NCI-H526 (cell line): ENCODE data around the gene SIGLEC8.
"Not testable (repeated sequence)": the region's sequence is repeated elsewhere in the genome, so short reads cannot be mapped to it uniquely, and the experiment has no call there.

ENCODE experiments used
- DNase-seq, 2 experiments: peaks; one replicate each; lab custom pipeline; 2025; lab: John Stamatoyannopoulos, UW

SIGLEC8 gene

DNA sequence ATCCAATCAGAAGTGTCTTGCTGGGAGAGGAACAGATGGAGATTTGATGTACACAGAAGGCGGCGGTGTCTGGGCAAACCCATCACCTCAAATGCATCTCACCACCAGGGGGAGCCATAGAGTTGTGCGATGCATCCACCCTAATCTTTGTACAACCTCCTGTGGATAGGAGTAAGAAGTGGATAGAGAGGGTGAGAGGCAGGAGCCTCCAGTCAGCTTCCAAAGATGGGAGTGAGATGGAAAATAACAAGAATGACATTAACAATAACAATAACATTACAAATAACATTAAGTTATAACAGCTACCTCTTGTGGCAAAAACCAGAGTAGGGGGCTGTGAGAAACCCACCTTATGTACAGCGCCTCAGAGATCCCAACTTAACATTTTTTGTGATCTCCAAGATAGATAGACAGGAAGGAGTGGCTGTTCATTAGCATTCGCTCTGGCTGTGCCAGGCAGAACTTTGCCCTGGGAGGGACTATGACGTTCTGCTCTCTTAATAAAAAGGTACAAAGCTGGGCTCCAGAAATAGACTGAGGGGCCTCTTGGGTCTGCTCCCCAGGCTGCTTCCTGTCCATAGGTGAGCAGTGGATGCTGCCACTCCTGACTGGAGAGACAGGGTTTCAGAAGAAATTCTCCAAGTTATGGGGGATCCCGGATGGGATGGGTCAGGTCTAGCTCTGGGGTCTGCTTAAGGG lies 14.9 kb upstream of the SIGLEC8 start:
- DNase-seq: peak; percentile 43 to 90

DNA sequence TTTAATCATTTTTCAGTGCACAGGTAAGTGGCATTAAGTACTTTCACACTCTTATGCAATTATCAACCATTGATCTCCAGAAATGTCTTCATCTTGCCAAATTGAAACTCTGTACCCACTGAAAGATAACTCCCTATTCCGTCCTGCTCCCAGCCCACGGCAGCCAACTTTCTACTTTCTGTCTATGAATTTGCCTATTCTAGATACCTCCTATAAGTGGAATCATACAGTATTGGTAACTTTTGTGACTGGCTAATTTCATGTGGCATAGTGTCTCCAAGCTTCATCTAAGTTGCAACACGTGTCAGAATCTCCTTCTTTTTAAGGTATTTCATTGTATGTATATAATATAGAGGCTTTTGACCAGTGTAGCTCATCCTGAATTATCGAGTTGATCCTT lies 14.4 kb upstream of the SIGLEC8 start:
- no peak for DNase-seq

DNA sequence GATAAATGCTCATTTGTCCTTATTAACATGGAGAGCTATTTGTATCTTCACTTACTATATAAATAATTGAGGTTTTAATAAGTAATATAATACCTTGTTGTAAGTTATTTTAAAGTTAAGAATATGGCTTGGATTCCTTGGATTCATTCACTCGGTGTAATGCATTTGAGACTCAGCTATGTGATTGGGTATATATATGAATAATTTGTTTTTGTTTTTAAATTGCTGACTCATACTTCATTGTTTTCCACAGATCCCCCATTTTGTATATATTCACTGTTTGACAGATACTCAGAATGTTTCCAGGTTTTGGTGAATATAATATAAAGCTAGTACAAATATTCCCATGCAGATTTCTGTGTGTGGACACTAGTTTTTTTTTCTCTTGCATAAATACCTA lies 13.3 kb upstream of the SIGLEC8 start:
- no peak for DNase-seq

DNA sequence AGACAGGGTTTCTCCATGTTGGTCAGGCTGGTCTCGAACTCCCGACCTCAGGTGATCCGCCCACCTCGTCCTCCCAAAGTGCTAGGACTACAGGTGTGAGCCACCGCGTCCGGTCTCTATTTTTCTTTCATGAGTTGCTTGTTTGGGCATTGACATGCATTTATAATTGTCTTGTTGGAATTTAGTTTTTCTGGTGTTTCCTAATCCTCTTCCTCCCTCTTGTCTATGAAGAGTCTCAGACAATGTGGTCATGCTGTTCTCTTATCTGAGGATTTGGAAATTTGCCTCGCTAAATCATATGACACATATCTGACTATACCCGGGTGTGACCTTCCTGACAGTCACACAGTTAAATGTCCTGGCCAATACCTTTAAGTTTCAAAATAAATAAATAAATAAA lies 12.7 kb upstream of the SIGLEC8 start:
- no peak for DNase-seq

DNA sequence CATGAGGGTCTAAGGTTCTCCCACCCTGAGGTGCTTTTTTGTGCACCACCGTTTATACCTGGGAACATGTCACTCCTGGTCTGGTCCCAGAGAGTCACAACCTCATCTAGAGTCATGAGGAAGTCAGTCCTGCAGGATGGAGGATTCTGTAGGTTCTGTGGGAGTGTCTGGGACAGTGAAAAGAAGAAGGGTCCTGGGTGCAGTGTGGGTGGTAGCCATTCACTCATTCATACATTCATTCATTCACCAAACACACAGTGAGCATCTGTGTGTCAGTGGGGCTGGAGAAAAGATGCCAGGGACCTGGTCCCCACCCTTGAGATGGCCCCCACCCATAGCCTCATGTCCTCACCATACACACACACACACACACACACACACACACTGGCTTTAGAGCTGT lies 11.4 kb upstream of the SIGLEC8 start:
- no peak for DNase-seq

DNA sequence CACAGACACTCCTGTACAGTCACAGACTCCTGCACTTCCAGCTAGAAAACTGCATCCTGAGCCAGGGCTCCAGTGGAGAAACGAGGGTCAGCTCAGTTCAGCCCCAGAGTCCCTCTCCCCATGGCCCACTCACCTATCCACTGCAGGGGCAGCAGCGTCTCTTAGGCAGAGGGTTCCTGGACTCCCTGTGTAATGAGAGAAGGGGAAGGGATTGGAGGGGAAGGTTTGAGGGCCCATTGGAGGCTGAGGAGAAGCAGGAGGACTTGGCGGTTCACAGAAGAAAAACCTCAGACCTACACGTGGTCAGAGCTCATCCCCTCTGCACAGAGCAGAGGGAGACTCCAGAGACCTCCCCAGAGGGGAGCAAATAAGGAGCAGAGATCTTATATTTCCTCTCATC lies 10.9 kb upstream of the SIGLEC8 start:
- no peak for DNase-seq

DNA sequence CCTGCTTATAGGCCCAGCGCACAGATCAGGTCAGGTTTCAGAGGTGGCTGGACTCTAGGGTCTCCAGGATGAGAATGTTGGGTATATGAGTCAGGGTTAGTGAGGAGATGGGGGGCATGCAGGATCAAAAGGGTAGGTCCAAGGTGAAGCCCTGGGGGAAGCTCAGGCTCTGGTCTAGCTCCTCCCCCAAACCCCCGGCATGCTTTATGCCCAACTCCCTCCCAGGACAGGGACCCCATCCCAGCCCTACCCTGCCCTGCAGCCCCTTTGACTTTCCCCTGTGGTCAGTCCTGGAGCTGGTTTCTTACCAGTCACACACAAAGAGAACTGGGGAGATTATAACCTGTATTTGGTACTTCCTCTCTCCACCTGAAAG lies 10.3 kb upstream of the SIGLEC8 start:
- DNase-seq: no peak

DNA sequence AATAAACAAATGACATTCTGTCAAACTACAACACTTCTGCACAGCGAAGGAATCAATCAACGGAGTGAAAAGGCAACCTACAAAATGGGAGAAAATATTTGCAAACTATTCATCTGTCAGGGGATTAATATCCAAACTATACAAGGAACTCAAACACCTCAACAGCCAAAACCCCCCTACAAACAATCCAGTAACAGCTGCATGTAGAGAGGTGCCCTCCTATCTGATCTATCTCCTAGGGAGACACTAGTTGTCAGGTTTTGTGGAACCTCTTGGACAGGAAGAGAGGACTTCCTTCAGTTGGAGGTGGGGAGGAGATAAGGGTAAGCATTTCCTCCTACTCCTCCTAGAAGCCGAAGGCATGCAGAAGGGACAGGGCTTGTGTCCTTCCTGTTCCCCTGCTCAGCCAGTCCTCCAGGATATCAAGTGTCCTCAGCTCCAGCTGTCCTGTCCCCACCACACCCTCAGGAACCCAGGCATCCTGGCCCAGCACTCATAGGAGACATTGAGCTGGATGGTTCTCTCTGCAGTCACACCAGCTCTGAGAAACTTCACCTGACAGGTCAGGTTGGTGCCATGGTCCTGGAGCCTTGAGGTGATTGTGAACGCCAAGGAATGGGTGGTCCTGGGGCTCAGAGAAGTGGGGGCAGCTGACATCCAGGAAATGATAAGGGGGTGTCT lies 9.8 kb upstream of the SIGLEC8 start:
- no peak for DNase-seq

DNA sequence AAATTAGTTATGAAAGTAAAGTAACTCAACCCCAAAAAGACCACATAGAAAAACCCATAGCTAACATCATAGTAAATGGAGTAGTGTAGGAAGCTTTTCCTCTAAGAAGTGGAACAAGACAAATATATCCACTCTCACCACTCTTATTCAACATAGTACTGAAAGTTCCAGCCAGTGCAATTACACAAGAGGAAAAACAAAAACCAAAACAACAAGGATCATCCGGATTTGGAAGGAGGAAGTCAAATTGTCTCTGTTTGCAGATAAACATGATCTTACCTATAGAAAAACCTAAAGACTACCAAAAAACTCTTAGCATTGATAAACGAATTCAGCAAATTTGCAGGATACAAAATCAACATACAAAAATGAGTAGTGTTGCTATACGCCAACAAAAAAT lies 8.5 kb upstream of the SIGLEC8 start:
- no peak for DNase-seq

DNA sequence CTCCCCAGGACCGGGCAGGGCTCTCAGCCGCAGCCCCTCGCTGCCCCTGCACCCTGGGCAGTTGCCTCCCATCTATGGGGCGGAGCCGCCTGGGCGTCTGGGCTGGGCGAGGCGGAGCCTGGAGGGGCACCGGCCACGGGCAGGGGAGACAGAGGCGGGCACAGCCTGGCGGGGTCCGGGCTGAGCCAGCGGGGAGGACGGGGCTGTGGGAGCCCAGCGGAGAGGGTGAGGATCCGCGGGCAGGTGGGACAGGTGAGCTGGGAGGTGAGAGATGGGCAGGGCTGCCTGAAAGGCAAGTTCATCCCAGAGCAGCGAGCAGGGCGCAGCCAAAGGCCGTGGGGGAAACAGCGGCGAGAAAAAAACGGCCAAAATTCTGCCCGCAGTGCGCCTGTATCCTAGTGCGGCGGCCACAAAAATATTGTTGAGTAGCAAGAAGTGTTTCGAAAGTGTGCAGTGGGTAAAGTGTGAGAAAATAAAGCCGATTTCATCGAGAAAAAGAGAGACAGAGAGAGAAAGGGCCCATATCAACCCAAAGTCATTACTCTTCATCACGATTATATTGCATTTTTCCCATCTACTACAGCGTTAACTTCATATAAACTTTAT lies 5.8 kb upstream of the SIGLEC8 start:
- not testable (repeated sequence) for DNase-seq

DNA sequence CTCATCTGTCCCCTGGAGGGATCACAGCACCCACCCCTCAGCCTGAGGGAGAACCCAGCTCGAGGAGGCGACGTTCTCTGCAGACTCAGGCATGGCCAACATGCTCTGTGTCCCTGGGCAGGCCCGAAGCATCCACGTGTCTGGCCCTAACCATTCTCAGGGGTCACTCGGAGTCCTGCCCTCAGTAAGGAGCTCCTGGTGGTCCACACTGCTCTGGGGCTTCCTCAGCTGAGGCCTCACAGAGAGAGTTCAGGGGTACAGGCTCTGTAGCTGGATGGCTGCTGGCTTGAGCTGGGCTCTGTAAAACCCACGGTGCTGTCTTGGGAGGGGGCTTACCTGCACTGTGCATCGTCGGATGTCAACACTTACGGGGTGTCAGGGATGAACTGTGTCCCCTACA lies 4.4 kb upstream of the SIGLEC8 start:
- no peak for DNase-seq

DNA sequence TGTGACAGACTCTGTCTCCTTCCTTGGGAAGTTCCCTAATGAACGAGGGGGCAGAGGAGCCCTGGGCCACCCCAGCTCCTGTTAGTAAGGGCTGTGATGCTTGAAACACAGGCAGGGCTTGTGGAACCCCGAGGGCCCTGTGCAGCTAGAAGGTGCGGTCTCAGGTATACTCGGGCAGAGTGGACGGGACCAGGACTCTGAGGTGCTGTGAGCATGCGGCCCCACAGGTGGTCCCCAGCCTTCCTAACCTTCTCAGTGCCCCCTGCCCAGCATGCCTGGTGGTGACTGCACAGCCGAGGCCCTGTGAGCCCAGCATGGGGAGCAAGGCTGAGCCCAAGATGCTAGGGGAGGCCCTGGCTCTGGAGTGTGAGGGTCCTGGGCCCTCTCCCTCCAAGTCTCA lies 4.0 kb upstream of the SIGLEC8 start:
- DNase-seq: no peak

DNA sequence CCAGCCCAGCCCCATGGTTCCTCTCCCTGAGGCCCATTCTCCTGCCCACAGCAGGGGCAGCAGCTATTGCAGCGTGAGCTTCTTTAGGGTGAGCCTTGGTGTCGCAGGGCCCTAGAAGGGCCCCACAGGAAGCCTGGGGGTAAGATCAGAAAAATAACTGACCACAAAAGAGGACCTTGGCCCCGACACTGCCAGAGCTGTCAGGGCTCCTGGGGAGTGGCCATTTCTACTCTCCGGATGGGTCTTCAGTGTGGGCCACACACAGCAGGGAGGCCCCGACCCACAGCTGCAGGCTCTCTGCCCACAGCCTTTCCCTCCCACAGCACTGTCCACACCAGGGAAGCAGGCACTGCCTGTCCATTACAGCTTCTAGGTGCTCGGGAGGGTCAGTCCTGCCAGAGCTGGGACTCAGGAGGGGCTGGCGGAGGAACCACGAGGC lies 3.5 kb upstream of the SIGLEC8 start:
- no peak for DNase-seq

DNA sequence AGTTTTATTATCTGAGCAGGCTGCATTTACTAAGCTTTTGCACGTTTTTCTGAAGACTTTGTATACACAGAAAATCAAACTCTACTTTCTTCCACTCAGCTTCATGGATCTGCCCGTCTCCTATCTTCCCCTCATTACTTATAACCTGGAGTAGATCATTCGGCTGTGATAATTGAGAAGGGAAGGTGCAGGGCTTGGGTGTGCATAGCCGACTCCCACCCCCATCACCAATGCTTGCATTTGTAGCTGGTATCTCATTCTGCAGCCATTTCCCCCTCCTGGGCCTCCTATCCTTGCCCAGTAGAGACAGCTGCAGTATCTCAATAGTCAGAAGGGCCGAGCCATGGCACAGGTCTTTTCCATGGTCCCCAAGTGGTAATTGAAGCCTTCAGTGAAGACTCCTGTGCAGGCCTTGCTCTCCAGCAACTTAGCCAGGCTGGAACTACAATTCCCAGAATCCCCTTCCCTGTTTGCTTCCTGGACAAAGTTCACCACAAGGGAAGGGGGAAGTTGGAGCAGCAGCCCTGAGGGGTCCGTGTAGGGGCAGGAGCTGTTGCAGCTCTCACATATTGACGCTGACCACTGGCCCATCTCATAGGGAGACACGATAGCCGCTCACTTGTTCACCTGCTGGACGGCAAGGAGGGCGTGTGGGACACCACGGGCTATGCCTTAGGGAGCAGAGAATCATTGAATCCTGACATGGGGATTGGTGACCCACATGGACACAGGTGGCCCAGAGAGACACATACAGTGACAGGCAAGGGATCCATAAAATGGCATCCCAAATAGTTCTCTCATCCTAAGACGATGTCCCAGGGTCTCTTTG lies 2.1 kb upstream of the SIGLEC8 start:
- DNase-seq: peak in 1 of 2 experiments; percentile 51

DNA sequence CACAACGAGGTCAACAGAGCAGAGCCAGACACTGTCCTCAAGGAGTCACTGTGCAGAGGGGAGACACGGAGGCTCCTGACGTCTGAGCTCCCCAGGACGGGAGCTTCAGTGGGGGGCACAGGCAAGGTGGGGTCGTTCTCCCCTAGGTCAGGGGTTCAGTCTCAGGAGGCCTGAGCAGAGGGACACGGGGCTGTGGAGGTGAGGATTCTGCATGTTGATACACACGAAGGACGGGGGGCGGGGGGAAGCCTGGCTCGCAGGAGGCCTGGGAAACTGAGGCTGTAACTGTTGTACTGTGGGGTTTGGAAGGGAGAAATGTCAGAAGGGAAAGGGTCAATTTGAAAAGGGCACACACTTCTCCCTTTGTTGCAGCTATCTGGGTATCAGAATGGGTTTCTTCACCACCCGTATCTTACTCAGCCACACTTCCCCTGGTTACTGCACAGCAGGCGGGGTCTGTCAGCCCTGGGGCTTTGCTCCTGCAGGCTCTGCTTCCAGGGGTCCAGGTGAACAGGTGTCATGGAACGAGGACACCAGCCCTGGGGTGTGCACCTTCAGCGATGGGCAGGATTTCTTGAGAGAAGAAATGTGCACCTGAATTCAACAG lies 748 bp upstream of the SIGLEC8 start:
- DNase-seq: no peak

DNA sequence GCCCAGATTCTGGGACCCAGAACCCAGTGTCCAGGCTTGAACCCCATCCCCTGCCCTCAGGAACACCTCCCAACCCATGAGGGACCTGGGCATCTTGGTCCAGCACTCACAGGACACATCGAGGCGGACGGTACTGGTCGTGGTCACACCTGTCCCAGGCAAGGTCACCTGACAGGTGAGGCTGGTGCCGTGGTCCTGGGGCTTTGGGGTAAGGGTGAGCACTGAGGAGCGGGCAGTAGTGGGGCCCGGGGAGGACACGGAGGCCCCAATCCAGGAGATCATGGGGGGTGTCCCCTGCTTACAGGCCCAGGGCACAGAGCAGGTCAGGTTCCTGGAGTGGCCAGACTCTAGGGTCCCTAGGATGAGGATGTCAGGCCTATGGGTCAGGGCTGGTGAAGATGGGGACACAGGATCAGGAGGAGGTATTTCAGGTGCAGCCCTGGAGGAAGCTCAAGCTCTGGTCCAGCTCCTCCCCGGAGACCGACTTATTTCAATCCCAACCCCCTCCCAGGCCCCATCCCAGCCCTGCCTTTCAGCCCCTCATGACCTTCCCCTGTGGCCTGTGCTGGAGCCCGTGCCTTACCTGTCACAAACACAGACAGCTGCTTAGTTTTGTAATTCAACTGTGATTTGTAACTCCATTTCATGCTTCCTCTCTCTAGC lies 772 bp downstream of the SIGLEC8 start:
- DNase-seq: no peak

DNA sequence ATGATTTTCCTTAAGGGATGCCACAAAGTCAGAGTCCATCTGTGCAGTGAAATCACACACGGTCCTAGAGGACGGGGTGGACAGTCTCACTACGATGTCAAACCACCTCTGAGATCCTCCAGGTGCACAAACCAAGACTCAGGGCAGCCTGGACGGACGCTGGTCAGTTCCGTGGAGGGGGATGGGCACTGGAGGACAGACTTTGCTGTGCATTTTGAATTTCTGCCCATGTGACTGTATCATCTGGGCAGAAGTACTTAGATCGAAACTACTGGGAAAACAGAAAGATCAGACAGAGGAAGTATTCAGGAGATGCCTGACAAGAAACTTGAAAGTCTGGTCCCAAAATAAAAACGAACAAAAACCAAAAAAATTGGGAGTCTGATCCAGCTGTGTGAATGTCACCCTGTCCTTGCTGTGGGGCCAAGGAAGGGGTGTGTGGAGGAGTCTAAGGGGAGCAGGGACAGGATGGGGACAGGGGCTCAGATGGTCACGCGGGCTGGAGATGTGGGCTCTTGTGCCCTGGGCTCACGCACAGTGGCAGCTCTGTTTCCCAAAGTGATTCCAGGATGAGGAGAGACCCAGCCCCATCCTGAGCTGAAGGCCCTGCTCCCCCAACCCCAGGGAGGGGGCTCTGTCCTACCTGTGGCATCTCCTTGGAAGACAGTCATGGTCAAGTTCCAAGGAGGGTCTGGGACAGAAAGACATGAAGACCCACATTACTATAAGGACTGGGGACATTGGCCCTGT lies 1.5 kb downstream of the SIGLEC8 start:
- no peak for DNase-seq

DNA sequence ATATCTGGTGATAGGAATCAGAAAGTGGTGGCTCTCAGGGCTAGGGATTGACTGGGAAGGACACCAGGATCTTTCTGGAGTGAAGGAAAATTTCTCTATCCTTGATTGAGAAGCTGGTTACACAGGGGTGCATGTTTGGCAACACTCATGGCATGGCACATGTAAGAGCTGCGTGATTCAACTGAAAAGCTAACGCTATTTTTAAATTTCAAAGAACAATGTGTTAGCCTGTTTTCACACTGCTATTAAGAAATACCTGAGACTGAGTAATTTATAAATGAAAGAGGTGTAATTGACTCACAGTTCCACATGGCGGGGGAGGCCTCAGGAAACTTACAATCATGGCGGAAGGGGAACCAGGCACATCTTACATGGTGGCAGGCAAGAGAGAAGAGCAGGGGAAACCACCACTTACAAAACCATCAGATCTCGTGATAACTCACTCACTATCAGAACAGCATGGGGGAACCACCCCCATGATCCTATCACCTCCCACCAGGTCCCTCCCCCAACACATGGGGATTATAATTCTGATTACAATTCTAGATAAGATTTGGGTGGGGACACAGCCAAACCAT lies 7.4 kb downstream of the SIGLEC8 start:
- no peak for DNase-seq

DNA sequence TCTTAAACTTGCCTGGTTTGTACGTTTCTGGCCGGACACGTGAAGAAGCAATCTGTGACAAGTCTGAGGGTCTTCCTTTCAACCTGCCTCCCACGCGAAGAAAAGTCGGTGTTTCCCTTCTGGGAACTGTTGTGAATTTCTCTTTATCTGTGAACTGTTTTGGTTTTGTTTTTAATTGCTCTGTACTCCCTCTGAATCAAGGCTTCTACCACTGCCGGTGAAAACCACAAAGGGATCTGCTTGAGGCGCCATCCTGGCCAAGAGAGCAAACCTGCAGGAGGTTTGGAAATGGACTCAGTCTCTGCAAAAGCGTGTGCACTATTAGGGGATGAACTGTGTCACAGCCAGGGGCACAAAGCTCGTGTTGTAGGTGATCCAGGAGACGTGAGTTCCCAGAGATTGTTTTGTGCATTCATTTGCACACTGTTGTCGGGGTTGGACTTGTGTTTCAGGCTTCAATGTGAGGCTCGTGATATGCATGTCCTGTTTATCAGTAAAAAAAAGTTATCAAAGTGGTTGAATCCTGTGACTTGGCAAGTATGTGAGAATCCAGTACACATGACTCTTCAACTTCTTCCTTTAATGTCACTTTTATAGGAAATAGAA lies 9.7 kb downstream of the SIGLEC8 start:
- no peak for DNase-seq

DNA sequence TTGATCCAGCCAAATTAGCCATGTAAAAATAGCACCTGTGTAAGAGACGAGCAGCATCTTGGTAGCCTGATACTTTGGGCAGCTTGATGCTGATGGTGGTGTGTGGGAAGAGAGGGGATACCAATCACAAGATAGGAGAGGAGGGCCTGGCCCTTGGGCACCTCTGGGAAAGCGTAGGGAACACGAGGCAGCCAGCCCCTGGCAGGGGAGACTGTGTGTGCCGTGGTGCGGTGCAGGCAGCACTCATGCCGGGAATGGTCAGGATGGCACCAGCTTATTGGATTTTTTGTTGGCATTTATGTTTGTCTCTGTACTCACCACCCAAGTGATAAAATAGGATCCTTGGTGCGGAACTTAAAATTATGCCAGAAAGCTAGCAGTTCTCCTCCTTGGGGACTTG lies 10.2 kb downstream of the SIGLEC8 start:
- no peak for DNase-seq
